ENCODE data around the gene SLC6A1. TPM values are rescaled to one million over a fixed set of nuclear protein-coding genes. Genes with fewer than 3 reads are reported as not detected.

The SLC6A1 gene
- total RNA-seq, 1 donor from 2014 or later: under 0.01 TPM

DNA sequence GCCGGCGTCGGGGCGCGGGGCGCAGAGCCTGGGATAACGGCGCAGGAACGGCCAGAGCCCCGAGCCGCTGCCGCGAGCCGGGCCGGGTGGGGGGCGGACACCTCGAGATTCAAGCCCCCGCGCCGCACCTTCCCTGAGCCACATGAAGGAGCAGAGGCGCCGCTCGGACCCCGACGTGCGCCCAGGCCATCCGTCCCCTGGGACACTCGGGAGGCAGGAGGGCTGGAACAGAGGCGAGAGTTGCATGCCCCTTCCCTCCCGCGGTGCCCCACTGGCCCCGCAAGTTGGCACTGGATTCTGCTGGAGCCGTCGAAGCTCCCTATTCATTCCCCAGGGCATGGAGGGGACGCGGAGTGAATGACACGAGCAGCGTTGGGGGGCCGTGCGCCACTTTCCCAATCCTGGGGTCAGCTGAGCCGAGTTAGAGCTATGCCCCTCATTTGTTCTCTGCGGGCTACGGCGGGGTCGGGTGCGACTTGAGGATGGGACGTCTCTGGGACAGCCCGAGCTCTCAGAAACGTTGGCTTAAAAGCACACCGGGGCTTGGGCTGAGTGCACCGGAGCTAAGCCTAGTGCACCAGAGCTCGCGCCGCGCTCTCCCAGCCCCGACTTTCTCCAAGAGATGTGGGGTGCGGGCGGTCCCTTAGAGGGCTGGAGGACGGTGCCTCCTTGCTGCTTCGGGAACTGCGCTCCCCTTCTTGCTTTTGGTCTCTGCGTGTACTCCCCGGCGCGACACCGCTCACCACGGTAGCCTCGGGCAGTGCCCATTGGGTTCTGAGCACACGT is 588 bp downstream of the SLC6A1 start:
- DNase-seq (ENCODE audit: low read depth in 2 of 2): no peak

DNA sequence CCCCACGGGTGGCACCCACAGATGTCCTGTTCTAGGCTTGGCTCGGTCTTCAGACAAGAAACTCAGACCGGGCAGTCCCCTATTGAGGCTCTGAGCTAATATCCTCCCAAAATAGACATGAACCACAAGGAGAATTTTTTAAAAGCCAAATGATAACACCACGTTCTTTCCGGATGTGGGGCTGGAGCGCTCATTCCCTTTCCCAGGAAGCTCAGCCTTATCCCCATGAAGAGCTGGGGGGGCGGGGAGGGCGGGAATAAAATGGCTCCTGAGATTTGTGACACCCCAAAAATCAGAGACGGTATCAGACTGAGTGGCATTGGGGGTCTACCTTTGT is 1.1 kb downstream of the SLC6A1 start:
- no peak for DNase-seq (ENCODE audit: low read depth in 2 of 2)

DNA sequence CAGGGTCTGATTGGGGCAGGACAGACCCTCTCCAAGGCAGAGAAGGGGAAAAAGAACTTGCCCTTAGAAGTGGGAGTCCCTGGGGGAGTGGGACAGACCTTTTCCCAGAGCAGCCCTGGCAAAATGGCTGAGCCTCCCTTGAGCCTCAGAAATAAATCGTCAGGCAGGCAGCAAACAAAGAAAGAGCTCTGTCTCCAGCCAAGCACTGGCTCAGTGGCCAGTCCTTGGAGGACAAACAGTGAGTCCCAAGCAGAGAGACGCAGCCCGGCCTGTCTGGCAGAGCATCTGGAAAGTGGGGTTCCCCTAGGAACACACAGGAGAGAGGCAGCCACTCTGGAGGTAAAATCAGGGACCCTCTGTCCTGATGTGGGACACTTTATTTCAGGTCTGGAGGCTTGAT is 1.8 kb downstream of the SLC6A1 start:
- no peak for DNase-seq (ENCODE audit: low read depth in 2 of 2)

DNA sequence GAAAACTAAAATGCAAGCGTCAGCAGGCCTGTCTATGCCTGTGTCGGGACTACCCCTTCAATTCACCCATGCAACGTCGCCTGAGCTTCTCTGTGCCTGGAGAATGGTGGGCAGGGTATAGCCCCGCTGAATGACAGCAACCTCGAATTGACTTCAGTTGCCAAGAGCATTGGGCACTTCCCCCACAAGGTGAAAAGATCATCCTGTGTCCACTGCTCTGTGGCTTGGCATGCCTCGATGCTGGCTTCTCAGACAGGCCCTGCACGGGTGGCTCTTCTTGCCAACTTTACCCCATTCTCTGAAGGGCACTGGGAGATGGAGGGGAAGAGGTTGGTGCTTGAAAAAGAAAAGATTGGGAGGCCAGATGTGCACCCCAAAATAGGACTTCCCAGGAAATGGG is 3.3 kb downstream of the SLC6A1 start:
- no peak for DNase-seq (ENCODE audit: low read depth in 2 of 2)

DNA sequence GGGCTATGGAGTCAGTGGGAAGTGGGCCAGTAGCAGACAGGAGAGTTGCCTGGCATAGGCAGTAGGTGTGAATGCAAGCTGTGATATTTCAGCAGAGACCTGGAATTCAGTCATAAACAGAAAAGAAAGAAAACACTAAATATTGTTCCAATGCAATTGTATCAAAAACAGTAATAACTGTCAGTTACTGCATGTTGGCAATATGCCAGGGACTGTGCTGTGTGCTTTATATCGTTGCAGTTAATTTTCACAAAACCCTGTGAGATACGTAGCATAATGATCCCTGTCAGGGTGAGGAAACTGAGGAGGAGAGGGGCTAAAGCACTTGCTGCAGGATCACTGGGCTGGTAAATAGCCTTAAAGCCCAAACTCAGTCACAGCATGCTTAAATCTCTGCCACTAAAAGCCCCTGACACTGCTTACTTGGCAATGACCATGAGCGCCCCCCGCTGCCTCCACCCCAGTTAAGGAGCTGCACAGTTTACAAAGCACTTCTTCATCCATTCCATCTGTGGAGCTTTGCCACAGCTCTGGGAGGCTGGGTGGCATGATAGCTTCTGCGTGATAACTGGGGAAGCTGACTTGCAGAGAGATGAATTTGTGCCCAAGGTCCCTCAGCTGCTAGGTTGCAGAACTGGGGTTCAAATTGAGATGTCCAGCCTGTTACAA is 3.9 kb downstream of the SLC6A1 start:
- DNase-seq (ENCODE audit: low read depth in 2 of 2): peak in 1 of 2 donors; percentile 9

DNA sequence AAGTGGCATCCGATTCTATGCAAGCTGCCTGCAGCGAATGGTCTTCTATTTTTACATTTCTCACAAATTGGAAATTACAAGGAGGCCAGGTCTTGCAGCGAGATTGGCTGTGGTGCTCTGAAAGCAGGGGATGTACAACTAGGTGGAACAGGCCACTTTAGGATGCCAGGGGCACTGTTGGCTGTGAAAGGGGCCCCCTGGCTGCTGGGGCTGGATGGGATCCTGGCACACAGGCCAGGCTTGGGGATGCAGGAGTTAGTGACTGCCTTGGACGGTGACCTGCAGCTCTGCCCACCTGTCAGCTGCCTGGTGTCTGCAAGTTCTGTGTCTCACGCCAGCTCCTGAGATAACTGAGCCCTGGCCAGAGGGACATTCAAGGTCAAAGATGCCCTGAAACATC is 4.6 kb downstream of the SLC6A1 start:
- DNase-seq (ENCODE audit: low read depth in 2 of 2): no peak

DNA sequence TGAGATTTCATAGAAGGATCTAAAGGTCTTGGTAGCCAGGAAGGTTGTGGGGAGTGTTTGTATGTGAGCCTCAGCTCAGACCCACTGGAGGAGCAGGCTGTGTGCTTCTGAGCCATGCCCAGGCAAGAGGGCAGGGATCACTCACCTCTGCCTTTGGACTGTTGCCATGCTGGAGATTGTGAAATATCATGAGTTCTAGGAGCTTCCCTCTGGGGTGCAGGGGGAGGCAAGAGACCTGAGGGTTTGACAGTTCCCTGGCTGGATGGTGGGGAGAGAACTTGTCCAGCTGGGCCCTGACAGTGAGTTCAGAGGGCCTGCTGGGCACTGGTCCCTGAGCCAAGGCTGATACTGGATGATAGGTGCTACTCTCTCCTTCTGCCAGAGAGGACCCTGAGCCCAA is 6.0 kb downstream of the SLC6A1 start:
- no peak for DNase-seq (ENCODE audit: low read depth in 2 of 2)

DNA sequence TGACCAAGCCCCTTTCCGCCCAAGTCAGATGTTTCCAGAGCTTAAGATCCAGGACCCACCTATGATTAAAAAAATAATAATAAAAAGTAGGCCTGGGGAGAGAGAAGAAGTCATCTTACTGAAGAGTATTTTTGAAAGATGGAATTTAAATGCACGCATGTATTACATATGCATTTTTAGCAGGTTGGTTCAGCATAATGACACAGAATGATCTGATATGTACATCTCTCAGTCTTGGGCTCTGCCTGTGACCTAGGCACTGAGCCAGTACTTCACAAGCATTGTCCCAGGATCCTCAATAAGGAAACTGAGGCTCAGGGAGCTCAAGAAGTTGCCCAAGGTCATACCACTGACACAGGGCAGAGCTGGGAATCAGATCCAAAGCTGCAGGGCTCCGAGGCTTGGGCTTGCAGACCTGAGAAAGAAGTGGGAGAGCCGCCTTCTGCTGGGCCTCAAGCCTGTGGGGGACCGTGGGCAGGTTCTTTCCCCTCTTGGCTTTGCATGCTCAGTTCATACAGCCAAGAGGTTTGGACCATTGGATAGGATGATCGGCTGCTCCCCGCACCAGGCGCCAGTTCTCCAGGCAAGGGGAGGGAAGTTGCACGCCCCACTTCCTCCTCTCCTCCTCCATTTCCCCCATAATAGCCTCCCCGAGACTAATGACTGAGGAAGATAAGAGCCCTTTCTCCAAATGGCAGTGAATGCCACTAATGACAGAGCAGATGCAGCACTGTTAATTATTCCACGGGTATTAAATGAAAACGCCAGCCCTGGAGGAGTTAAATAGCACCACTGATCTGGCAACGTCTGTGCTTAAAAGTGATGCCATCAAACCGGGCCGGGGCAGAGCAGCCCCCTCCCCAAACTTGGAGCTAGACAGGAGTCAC is 6.9 kb downstream of the SLC6A1 start:
- no peak for DNase-seq (ENCODE audit: low read depth in 2 of 2)

DNA sequence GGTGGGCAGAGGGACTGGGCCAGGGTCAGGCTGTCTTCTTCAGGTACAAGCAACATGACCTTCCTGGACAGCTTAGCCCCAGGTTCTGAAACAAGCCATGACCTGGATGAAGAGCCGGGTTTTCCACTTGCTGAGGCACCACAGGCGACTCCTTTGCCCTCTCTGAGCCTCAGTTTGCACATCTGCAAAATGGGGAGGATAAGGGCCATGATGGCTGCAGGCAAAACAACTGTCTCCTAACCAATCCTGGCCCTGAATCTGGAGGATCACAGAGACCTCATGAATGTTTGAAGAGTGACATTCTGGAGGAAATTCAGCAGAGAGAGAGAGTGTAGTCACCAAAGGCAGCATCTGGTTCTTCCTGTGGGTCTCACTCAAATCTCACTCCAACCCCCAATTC is 8.0 kb downstream of the SLC6A1 start:
- DNase-seq (ENCODE audit: low read depth in 2 of 2): no peak

DNA sequence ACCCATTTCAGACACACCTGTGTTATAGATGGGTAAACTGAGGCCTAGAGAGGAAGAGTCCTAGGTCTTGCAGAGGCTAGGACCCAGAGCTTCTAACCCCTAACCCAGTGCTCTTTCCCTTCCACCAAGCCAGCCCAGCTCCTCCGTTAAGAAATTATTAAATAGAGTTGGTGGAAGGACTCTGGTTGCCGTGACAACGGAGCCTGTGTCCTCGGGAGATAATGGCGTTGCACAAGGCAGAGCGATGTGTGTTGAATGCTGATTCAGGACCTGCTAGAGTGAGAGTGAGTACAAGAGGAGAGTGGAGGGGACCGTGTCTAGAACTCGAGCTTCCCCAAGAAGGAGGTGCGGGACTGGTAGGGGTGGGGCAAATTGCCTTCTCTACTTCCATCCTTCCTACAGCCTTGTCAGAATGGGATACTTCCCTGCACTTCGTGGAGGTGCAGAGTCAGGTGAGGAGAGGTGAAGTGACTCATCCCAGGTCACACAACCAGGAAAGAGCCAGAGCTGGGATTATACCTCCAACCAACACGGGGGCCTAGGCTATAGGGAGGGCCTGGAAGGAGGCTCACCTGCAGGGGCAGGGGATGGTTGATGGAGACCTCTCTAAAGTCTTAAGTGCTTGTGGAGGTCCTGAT is 8.6 kb downstream of the SLC6A1 start:
- no peak for DNase-seq (ENCODE audit: low read depth in 2 of 2)

DNA sequence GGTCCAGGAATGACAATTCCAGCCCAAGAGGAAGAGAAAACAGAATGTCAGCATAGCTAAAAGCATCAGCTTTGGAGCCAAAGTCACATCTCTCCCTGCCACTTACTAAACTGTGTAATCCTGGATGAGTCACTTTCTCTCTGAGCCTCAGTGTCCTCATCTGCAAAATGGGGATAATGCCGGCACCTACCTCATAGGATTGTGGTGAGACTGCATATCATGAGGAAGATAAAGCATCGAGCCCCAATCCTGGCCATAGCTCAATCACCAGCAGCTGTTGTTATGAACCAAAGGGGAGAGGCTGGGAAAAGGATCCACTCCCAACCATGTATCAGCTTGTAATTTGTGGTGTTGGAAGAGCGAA is 9.1 kb downstream of the SLC6A1 start:
- no peak for DNase-seq (ENCODE audit: low read depth in 2 of 2)

DNA sequence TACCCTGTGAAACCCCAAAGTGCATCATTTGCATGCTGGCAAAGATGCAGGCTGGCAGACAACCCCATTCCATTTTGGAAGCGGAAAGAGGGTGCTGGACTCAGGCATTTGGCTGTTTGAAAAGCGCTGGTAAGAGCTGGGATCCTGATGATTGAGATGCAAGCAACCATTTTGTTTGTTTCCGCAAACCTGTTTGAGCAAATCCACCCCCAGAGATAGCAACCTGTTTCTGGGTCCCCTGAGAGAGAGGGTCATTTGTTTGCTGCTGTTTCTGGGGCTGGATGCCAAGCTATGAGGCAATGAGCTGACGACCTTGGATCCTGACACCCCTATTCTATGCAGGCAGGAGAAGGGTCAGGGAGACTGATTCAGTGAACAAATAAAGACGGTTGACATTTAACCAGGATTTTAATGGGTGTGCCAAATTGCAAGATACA is 9.8 kb downstream of the SLC6A1 start:
- DNase-seq (ENCODE audit: low read depth in 2 of 2): no peak

DNA sequence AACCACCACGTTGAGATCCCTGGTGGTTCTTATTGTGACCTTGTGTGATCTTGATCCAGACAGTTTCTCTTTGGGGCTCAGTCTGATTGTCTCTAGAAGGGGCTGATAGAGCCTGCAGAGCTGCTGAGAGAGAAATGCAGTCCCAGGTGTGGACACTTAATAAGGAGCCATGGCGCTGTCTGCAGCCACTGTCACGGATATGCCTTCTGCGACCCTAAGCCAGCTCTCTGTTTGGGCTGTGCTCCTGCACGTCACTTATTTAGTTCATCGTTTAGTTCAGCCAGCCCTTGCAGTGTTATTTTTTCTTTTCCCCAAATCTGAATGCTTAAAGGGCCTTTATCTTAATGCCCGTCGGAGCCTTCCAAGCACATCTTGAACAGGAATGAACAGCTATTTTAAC is 12.0 kb downstream of the SLC6A1 start:
- DNase-seq (ENCODE audit: low read depth in 2 of 2): no peak

DNA sequence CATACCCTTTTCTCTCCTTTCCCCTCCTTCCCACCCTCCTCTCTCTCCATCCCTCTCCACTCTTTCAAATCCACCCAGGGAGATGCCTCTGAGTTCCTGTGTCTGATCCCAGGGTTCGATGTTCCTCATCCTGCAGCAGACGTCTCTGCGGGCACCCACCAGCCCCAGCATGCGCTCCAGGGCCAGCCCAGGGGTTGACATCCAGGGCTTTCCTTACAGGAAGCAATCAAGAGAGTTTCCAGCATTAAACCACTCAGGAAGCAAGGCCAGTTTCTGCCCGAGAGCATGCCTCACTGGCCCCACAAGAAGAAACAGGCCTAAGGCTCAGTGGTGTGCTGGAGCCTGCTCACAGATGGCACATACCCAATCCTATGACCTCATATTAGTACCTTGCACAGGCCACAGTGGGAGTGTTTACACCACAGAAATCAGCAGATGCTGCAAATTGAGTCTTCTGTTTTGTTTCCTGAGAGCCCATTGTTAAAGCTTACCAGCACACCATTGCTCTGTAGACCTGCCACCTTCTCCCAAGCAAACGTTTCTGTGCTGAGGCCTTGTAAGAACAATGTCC is 13.2 kb downstream of the SLC6A1 start:
- no peak for DNase-seq (ENCODE audit: low read depth in 2 of 2)

DNA sequence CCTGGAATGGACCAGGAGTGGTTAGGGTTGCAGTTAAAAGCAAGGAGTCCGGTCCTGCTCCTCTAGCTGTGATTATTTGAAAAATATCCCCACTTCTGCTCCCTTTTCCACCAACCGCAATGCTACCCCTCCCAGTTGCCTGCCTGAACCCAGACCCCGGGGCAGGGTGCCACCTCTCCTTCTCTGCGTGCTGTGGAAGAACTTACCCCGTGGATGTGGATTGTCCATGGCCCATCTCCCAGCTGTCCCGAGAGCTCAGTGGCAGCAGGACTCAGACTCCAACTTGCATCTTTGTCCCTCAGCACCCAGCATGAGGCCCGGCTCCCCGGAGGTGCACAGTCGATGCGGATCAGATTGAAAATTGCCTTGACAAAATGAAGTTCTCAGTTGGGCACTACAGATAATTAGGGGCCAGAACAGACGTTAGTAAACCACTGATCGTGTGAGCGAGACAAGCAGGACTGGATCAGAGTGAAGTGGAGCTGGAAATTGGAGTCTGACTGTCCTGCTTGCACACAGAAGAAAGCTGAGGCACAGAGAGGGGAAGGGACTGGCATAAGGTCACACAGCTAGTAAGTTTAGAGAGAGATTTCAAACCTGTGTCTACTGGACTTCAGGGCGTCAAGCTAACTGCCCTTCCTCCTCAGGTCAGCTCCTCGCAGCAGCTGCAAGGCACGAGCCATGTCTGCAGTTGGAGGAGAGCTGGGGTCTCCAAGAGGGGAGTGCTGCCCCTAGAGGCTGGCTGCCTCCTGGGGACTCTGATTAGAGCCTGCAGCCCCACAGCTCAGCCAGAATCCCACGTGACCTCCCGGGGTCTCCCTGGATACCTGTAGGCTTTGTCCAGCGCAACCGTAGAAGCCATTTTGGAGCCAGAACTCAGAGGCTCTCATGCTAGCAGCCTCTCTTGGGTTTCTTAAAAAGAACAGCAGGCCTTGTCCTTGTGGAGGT is 14.7 kb downstream of the SLC6A1 start:
- no peak for DNase-seq (ENCODE audit: low read depth in 2 of 2)

DNA sequence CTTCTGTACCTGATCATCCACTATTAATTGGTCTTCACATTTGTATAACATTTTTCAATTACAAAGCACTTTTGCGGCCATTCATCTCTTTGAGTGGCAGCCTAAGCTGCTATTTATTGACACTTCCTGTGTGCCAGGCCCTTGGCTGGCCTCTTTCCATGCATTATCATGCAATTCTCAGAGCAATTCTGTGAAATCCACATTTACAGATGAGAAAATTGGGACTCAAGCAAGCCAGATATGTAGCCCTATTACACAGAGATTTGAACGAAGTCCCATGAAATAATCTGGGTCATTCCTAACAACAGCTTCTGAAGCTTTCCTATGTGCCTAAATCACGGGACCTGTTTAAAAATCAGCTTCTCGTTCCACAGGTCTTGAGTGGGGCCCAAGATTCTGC is 17.4 kb downstream of the SLC6A1 start:
- no peak for DNase-seq (ENCODE audit: low read depth in 2 of 2)

DNA sequence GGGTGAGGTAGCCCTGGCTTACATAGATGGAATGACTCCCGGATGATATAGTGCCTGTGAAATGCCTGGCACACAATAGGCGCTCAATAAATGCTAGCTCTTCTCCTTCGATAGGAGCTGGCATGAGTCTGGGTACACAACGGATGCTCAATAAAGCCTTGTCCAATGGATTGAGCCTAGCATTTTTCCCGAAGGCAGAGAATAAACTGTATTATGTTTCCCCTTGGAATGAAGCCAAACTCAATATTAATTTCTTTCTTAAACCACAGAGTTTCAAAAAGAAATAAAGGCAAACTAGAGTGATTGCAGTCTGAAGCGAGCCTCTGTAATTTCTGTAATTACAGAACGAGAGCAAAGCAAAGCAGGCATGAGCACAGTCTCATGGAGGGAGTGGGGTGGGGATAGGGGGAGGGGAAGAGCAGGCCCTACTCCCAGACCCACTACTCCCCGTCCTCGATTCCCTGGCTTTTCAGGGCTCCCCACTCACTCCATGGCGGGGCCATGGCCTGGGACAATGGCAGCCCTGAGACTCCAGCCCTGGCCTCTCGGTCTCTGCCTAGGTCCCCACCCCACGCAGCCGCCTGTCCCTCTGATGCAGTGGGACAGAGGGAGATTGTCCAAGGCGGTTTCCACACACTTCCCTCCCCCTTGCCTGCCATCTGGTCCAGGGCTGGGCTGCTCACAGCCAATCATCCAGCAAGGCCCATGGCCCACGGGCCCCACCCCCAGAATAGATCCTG is 18.0 kb downstream of the SLC6A1 start:
- DNase-seq (ENCODE audit: low read depth in 2 of 2): no peak

DNA sequence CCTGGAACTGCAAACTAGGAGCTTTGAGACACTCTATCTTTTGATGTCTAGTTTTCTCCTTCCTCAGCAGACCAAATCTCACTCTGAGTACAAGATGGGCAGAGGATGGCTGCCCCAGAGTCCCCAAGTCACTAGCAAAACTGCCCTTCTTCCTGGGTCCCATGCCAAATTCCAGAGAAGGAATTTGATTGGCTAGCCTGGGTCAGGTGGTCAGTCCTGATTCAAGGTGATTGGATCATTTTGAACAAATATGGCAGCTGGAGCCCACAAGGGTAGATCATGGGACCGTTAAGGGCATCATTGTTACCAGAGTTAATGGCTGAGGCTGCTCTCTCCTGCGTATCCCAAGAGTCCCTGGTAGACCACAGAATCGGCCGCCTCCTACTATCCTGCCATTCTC is 21.7 kb downstream of the SLC6A1 start:
- no peak for DNase-seq (ENCODE audit: low read depth in 2 of 2)

DNA sequence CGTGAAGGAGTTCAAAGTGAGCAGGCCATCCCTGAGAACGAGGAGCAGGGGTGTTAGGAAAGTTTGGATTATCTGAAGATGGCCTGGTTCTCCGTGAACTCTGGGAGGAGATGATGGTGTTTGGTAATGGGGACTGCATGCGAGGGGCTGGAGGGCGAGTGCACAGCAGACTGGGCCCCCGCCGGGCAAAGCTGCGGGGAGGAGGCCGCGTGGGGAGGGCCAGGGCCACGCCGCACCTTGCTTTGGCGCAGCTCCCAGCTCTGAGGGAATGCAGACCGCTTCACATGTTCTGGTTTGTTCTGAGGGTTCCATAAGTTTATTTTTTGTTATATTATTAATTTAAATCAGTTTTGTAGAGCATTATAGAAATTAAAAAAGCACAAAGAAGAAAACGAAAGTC is 22.2 kb downstream of the SLC6A1 start:
- DNase-seq (ENCODE audit: low read depth in 2 of 2): no peak

DNA sequence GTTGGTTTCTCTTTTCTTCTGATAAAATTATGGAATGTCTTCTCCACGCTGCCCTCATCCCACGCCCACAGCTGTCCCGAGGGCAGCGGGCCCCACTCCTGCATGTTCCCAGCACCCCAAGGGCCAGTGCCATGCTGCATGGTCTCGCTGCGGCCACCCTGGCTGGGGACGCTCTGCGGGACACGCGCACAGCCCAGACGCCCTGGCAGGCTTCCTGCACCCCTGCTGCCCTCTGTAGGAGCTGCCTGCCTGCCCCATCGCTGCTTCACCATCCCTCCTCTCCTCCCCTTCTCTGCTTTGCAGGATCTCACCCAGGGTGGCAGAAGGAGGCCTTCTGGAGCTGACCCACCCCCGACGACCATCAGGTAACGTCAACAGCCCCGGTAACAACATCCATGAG is 22.8 kb downstream of the SLC6A1 start:
- DNase-seq (ENCODE audit: low read depth in 2 of 2): no peak

All from lung microvascular endothelial cell (primary cell).